ENCODE measurements around the gene ANO1.

GRCh38 chr11:70230151-70230839, 152.2 kb downstream of the ANO1 start:
- no peak for TF ChIP-seq POLR2A (IDR thresholded peaks at IDR 0.05)
- TF ChIP-seq, protein P1, sequence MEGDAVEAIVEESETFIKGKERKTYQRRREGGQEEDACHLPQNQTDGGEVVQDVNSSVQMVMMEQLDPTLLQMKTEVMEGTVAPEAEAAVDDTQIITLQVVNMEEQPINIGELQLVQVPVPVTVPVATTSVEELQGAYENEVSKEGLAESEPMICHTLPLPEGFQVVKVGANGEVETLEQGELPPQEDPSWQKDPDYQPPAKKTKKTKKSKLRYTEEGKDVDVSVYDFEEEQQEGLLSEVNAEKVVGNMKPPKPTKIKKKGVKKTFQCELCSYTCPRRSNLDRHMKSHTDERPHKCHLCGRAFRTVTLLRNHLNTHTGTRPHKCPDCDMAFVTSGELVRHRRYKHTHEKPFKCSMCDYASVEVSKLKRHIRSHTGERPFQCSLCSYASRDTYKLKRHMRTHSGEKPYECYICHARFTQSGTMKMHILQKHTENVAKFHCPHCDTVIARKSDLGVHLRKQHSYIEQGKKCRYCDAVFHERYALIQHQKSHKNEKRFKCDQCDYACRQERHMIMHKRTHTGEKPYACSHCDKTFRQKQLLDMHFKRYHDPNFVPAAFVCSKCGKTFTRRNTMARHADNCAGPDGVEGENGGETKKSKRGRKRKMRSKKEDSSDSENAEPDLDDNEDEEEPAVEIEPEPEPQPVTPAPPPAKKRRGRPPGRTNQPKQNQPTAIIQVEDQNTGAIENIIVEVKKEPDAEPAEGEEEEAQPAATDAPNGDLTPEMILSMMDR (IDR thresholded peaks at IDR 0.05): no peak
